ENCODE results near the gene HLCS.

The HLCS gene

GRCh38 chr21:36733857-36734256 is 232.6 kb downstream of the HLCS start:
- no peak overlapping the region for H2AFZ ChIP-seq (ENCODE audit: low read depth, low read length, severe bottlenecking)
- no peak overlapping the region for H3K4me3 ChIP-seq (ENCODE audit: insufficient read depth, low read length, poor library complexity, severe bottlenecking)
- no peak overlapping the region for H3K9ac ChIP-seq (ENCODE audit: low read length)
- no peaks in the 10 kb centered on the region for H3K27me3 ChIP-seq (ENCODE audit: low read length)
- H3K27ac ChIP-seq (ENCODE audit: low read depth, low read length): no peak overlapping the region
- H4K20me1 ChIP-seq (ENCODE audit: low read depth, low read length): no peaks in the 10 kb centered on the region
- no peak overlapping the region for H3K4me2 ChIP-seq (ENCODE audit: low read depth, low read length, poor library complexity, severe bottlenecking)
- TF ChIP-seq EZH2phosphoT487 (conservative IDR thresholded peaks at IDR 0.05; ENCODE audit: low read length): no peak
- TF ChIP-seq, protein P1, sequence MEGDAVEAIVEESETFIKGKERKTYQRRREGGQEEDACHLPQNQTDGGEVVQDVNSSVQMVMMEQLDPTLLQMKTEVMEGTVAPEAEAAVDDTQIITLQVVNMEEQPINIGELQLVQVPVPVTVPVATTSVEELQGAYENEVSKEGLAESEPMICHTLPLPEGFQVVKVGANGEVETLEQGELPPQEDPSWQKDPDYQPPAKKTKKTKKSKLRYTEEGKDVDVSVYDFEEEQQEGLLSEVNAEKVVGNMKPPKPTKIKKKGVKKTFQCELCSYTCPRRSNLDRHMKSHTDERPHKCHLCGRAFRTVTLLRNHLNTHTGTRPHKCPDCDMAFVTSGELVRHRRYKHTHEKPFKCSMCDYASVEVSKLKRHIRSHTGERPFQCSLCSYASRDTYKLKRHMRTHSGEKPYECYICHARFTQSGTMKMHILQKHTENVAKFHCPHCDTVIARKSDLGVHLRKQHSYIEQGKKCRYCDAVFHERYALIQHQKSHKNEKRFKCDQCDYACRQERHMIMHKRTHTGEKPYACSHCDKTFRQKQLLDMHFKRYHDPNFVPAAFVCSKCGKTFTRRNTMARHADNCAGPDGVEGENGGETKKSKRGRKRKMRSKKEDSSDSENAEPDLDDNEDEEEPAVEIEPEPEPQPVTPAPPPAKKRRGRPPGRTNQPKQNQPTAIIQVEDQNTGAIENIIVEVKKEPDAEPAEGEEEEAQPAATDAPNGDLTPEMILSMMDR (IDR thresholded peaks at IDR 0.05; ENCODE audit: insufficient read depth, low read length, poor library complexity, severe bottlenecking): no peak
- no peaks in the 10 kb centered on the region for H3K9me2 ChIP-seq (replicated peaks; ENCODE audit: insufficient read depth, low read length)
- no peaks in the 10 kb centered on the region for H3K9me3 ChIP-seq (ENCODE audit: insufficient read depth, low read length)
- no peaks in the 10 kb centered on the region for H3K79me2 ChIP-seq (ENCODE audit: insufficient read depth, low read length)
- H3F3A ChIP-seq (ENCODE audit: insufficient read depth): no peaks in the 10 kb centered on the region
- no peaks in the 10 kb centered on the region for H3K36me3 ChIP-seq (ENCODE audit: low read length)

DNA sequence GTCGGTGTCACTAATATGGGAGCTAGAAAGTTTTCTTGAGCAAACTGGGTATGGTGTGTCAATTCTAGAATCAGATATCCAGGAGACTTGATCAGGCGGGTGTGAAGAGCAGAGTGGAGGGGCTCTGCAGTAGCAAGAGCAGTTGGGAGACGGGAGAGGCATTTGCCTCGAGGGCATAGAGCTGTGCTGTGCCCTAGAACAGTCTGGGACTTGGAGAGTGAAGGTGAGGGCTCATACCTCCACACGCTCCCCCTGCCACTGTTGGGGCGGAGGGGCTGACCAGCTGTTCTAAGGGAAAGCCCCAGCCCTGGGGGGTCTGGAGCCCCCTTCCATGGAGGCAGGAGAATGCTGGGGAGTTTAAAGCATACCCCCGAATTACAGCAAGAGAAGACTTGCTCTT is 233.7 kb downstream of the HLCS start:
- H3K4me3 ChIP-seq (ENCODE audit: insufficient read depth, low read length, poor library complexity, severe bottlenecking): no peak overlapping the region
- no peaks in the 10 kb centered on the region for H4K20me1 ChIP-seq (ENCODE audit: low read depth, low read length)
- H3K27me3 ChIP-seq (ENCODE audit: low read length): no peaks in the 10 kb centered on the region
- no peaks in the 10 kb centered on the region for H3K9me2 ChIP-seq (replicated peaks; ENCODE audit: insufficient read depth, low read length)
- H3K79me2 ChIP-seq (ENCODE audit: insufficient read depth, low read length): no peaks in the 10 kb centered on the region
- no peaks in the 10 kb centered on the region for H3K36me3 ChIP-seq (ENCODE audit: low read length)
- H3F3A ChIP-seq (ENCODE audit: insufficient read depth): no peaks in the 10 kb centered on the region
- H3K27ac ChIP-seq (ENCODE audit: low read depth, low read length): no peak overlapping the region
- no peak overlapping the region for H3K9ac ChIP-seq (ENCODE audit: low read length)
- H2AFZ ChIP-seq (ENCODE audit: low read depth, low read length, severe bottlenecking): no peak overlapping the region
- no peaks in the 10 kb centered on the region for H3K9me3 ChIP-seq (ENCODE audit: insufficient read depth, low read length)
- TF ChIP-seq, protein P1 (IDR thresholded peaks at IDR 0.05; ENCODE audit: insufficient read depth, low read length, poor library complexity, severe bottlenecking): no peak
- TF ChIP-seq EZH2phosphoT487 (conservative IDR thresholded peaks at IDR 0.05; ENCODE audit: low read length): no peak
- no peak overlapping the region for H3K4me2 ChIP-seq (ENCODE audit: low read depth, low read length, poor library complexity, severe bottlenecking)

DNA sequence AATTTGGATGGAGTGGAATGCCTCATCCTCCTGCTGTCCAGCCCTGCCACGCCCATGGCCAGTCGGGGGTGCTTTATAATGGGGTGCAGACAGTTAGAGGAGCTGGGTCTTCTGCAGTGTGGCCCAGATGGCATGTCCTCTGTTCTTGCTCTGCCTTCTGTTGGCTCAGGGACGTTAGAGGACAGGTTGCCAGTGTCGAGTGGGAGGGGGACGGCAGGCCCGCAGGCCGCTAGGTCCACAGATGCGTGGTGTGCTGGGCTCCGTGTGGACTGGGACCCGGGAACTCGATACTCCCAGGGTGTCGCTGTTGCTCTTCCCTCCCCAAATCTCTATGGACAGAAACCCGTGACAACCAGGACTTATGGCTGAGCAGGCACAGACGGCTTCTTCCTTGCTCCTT is 234.3 kb downstream of the HLCS start:
- no peaks in the 10 kb centered on the region for H4K20me1 ChIP-seq (ENCODE audit: low read depth, low read length)
- no peak overlapping the region for H3K4me3 ChIP-seq (ENCODE audit: insufficient read depth, low read length, poor library complexity, severe bottlenecking)
- H3K9ac ChIP-seq (ENCODE audit: low read length): no peak overlapping the region
- TF ChIP-seq, protein P1 (IDR thresholded peaks at IDR 0.05; ENCODE audit: insufficient read depth, low read length, poor library complexity, severe bottlenecking): no peak
- no peak for TF ChIP-seq EZH2phosphoT487 (conservative IDR thresholded peaks at IDR 0.05; ENCODE audit: low read length)
- no peaks in the 10 kb centered on the region for H3K9me2 ChIP-seq (replicated peaks; ENCODE audit: insufficient read depth, low read length)
- no peaks in the 10 kb centered on the region for H3K27me3 ChIP-seq (ENCODE audit: low read length)
- no peaks in the 10 kb centered on the region for H3K36me3 ChIP-seq (ENCODE audit: low read length)
- H3K27ac ChIP-seq (ENCODE audit: low read depth, low read length): no peak overlapping the region
- H3F3A ChIP-seq (ENCODE audit: insufficient read depth): no peaks in the 10 kb centered on the region
- no peak overlapping the region for H3K4me2 ChIP-seq (ENCODE audit: low read depth, low read length, poor library complexity, severe bottlenecking)
- no peaks in the 10 kb centered on the region for H3K9me3 ChIP-seq (ENCODE audit: insufficient read depth, low read length)
- no peak overlapping the region for H2AFZ ChIP-seq (ENCODE audit: low read depth, low read length, severe bottlenecking)
- H3K79me2 ChIP-seq (ENCODE audit: insufficient read depth, low read length): no peaks in the 10 kb centered on the region

All from SU-DHL-6 (cell line).